GM19455 (cell line): ENCODE data around the gene ASTN2.
"Not testable (repeated sequence)": the region's sequence is repeated elsewhere in the genome, so short reads cannot be mapped to it uniquely, and the experiment has no call there.

ENCODE experiments used
- ATAC-seq: cut with Tn5 transposase; IDR thresholded peaks from one replicate; pipeline ENCODE4 v1.9.1; 2021; ENCODE audit not compliant: unreplicated experiment

Gene ASTN2

GRCh38 chr9:116837018-116837989 is 577.6 kb downstream of the ASTN2 start:
- ATAC-seq: no peak

GRCh38 chr9:116830321-116830720 is 584.5 kb downstream of the ASTN2 start:
- not testable (repeated sequence) for ATAC-seq

GRCh38 chr9:116821633-116822229 is 593.1 kb downstream of the ASTN2 start:
- no peak for ATAC-seq

GRCh38 chr9:116819116-116819515 is 595.7 kb downstream of the ASTN2 start:
- no peak for ATAC-seq

- ATAC-seq: no peak
Measured at GRCh38 chr9:116817762-116818161, 597.1 kb downstream of the ASTN2 start.

- ATAC-seq: no peak
Measured at GRCh38 chr9:116816484-116816883, 598.4 kb downstream of the ASTN2 start.

GRCh38 chr9:116815835-116816234 is 599.0 kb downstream of the ASTN2 start:
- no peak for ATAC-seq

- ATAC-seq: no peak
Measured at GRCh38 chr9:116813031-116813300, 601.9 kb downstream of the ASTN2 start.

- no peak for ATAC-seq
Measured at GRCh38 chr9:116812231-116813030, 602.4 kb downstream of the ASTN2 start.

GRCh38 chr9:116809656-116810055 is 605.2 kb downstream of the ASTN2 start:
- no peak for ATAC-seq

- ATAC-seq: no peak
Measured at GRCh38 chr9:116806075-116806474, 608.8 kb downstream of the ASTN2 start.

- ATAC-seq: no peak
Measured at GRCh38 chr9:116800885-116801284, 614.0 kb downstream of the ASTN2 start.

- ATAC-seq: no peak
Measured at GRCh38 chr9:116800074-116800473, 614.8 kb downstream of the ASTN2 start.

GRCh38 chr9:116798521-116798920 is 616.3 kb downstream of the ASTN2 start:
- no peak for ATAC-seq

- no peak for ATAC-seq
Measured at GRCh38 chr9:116797276-116797675, 617.6 kb downstream of the ASTN2 start.

- ATAC-seq: no peak
Measured at GRCh38 chr9:116796669-116797068, 618.2 kb downstream of the ASTN2 start.

- no peak for ATAC-seq
Measured at GRCh38 chr9:116795821-116796220, 619.0 kb downstream of the ASTN2 start.

GRCh38 chr9:116792271-116792670 is 622.6 kb downstream of the ASTN2 start:
- ATAC-seq: no peak

GRCh38 chr9:116791326-116791725 is 623.5 kb downstream of the ASTN2 start:
- ATAC-seq: no peak

- no peak for ATAC-seq
Measured at GRCh38 chr9:116789081-116789480, 625.8 kb downstream of the ASTN2 start.

- no peak for ATAC-seq
Measured at GRCh38 chr9:116786737-116787136, 628.1 kb downstream of the ASTN2 start.

- ATAC-seq: no peak
Measured at GRCh38 chr9:116777116-116777515, 637.7 kb downstream of the ASTN2 start.
